ENCODE data around the gene TUBA1A.
"Not testable (repeated sequence)": the region's sequence is repeated elsewhere in the genome, so short reads cannot be mapped to it uniquely, and the experiment has no call there.

Gene TUBA1A

GRCh38 chr12:49200919-49201594 lies 12.2 kb upstream of the TUBA1A start:
- peak; percentile 60 for DNase-seq (ENCODE audit: low read depth)

GRCh38 chr12:49198431-49199155 lies 9.7 kb upstream of the TUBA1A start:
- DNase-seq (ENCODE audit: low read depth): peak; percentile 62

- DNase-seq (ENCODE audit: low read depth): no peak
Observed at GRCh38 chr12:49197256-49197655, 8.4 kb upstream of the TUBA1A start.

GRCh38 chr12:49195736-49196135 lies 6.9 kb upstream of the TUBA1A start:
- DNase-seq (ENCODE audit: low read depth): no peak

- DNase-seq (ENCODE audit: low read depth): not testable (repeated sequence)
Observed at GRCh38 chr12:49193746-49194145, 4.9 kb upstream of the TUBA1A start.

- DNase-seq (ENCODE audit: low read depth): not testable (repeated sequence)
Observed at GRCh38 chr12:49191498-49191897, 2.6 kb upstream of the TUBA1A start.

- no peak for DNase-seq (ENCODE audit: low read depth)
Observed at GRCh38 chr12:49190974-49191373, 2.1 kb upstream of the TUBA1A start.

GRCh38 chr12:49189731-49190716 lies 1.1 kb upstream of the TUBA1A start:
- DNase-seq (ENCODE audit: low read depth): no peak

GRCh38 chr12:49188201-49188915 lies 522 bp downstream of the TUBA1A start:
- DNase-seq (ENCODE audit: low read depth): peak; percentile 34

- DNase-seq (ENCODE audit: low read depth): peak; percentile 35
Observed at GRCh38 chr12:49187184-49187583, 1.7 kb downstream of the TUBA1A start.

GRCh38 chr12:49186307-49186706 lies 2.6 kb downstream of the TUBA1A start:
- DNase-seq (ENCODE audit: low read depth): not testable (repeated sequence)

- DNase-seq (ENCODE audit: low read depth): not testable (repeated sequence)
Observed at GRCh38 chr12:49184697-49185096, 4.2 kb downstream of the TUBA1A start.

GRCh38 chr12:49183214-49183950 lies 5.5 kb downstream of the TUBA1A start:
- DNase-seq (ENCODE audit: low read depth): not testable (repeated sequence)

GRCh38 chr12:49174218-49174617 lies 14.7 kb downstream of the TUBA1A start:
- DNase-seq (ENCODE audit: low read depth): no peak

- DNase-seq (ENCODE audit: low read depth): no peak
Observed at GRCh38 chr12:49170924-49171323, 18.0 kb downstream of the TUBA1A start.

- no peak for DNase-seq (ENCODE audit: low read depth)
Observed at GRCh38 chr12:49165114-49165513, 23.8 kb downstream of the TUBA1A start.

GRCh38 chr12:49161901-49162300 lies 27.0 kb downstream of the TUBA1A start:
- DNase-seq (ENCODE audit: low read depth): not testable (repeated sequence)

- no peak for DNase-seq (ENCODE audit: low read depth)
Observed at GRCh38 chr12:49161092-49161795, 27.6 kb downstream of the TUBA1A start.

GRCh38 chr12:49160399-49160798 lies 28.5 kb downstream of the TUBA1A start:
- DNase-seq (ENCODE audit: low read depth): no peak

GRCh38 chr12:49154221-49154620 lies 34.7 kb downstream of the TUBA1A start:
- DNase-seq (ENCODE audit: low read depth): no peak
